Measurements from ENCODE around the gene ATP6V0E2.

The ATP6V0E2 gene

DNA sequence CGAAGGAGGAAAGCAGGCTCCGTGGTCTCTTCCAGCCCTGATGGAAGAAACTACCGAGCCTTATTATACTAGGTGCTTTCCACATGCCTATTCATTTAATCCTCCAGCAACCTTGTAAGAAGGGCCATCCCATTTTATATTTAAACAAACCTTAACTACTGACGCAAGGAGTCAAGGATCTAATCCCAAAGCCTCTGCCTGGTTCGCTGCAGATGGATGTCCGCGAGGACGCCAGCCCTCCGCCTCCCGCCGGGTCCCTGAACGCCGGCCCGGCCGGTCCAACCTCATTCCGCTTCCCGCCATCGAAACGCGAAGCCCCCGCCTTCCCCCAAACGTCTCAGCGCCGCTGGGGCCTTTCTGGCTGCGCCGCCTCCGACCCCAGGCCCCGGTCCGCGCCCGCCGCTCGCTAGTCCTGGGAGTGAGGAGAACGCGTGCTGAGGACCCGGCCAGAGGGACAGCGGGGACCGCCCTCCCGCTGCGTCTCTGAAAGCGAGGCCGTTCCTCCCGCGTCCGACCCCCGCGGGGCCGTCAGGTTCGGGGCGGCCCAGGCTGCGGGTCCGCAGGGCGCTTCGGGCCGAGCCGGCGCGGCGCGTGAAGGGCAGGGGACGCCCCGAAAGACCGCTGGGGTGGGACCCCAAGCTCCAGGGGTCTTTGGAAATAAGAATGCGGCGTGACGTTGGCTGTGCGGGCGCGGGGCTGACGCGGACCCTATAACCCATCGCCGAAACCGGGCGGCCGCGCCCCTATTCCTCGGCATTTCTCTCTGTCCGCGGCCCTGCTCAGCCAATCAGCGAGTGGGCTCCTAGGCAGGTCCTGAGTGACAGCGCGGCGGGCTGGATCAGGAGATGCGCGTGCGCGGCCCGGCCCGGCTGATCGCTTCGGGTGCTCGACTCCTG is at the start of gene ATP6V0E2:
Gene ATP6V0E2 (plus strand): TSS at position 896 of the 896 bp plus-strand sequence. CDS start 97 bp downstream, outside the sequence.
- no peaks in the 10 kb centered on the region for H3K4me1 ChIP-seq (ENCODE audit: insufficient read depth, poor library complexity, severe bottlenecking)
- peak within 1 kb of the TSS; percentile 83 for H3K4me3 ChIP-seq (ENCODE audit: severe bottlenecking)
- TF ChIP-seq CTCF (IDR thresholded peaks at IDR 0.05; ENCODE audit: poor library complexity, severe bottlenecking): no peak
- H3K27me3 ChIP-seq (ENCODE audit: insufficient read depth, poor library complexity, severe bottlenecking): no peaks in the 10 kb centered on the region
- H3K36me3 ChIP-seq (ENCODE audit: low read depth): no peaks in the 10 kb centered on the region
- peak; percentile 93 for ATAC-seq (ENCODE audit: low read depth)
- peak; percentile 95 for DNase-seq (ENCODE audit: low spot score)
- no peaks in the 10 kb centered on the region for H3K9me3 ChIP-seq (ENCODE audit: severe bottlenecking)
- H3K27ac ChIP-seq (ENCODE audit: poor library complexity, severe bottlenecking): peak within 1 kb of the TSS; percentile 49

GRCh38 chr7:149824301-149824741 is 49.4 kb upstream of the ATP6V0E2 start:
- Histone ChIP-seq H3K36me3 (ENCODE audit: low read depth) (no peaks in the 10 kb centered on the region), H3K4me1 (ENCODE audit: insufficient read depth, poor library complexity, severe bottlenecking) (no peaks in the 10 kb centered on the region), H3K27me3 (ENCODE audit: insufficient read depth, poor library complexity, severe bottlenecking) (no peaks in the 10 kb centered on the region), H3K4me3 (ENCODE audit: severe bottlenecking) (no peak overlapping the region), H3K27ac (ENCODE audit: poor library complexity, severe bottlenecking) (no peak overlapping the region), H3K9me3 (ENCODE audit: severe bottlenecking) (no peaks in the 10 kb centered on the region)
- TF ChIP-seq CTCF (IDR thresholded peaks at IDR 0.05; ENCODE audit: poor library complexity, severe bottlenecking): no peak
- peak; percentile 42 for DNase-seq (ENCODE audit: low spot score)
- ATAC-seq (ENCODE audit: low read depth): no peak

DNA sequence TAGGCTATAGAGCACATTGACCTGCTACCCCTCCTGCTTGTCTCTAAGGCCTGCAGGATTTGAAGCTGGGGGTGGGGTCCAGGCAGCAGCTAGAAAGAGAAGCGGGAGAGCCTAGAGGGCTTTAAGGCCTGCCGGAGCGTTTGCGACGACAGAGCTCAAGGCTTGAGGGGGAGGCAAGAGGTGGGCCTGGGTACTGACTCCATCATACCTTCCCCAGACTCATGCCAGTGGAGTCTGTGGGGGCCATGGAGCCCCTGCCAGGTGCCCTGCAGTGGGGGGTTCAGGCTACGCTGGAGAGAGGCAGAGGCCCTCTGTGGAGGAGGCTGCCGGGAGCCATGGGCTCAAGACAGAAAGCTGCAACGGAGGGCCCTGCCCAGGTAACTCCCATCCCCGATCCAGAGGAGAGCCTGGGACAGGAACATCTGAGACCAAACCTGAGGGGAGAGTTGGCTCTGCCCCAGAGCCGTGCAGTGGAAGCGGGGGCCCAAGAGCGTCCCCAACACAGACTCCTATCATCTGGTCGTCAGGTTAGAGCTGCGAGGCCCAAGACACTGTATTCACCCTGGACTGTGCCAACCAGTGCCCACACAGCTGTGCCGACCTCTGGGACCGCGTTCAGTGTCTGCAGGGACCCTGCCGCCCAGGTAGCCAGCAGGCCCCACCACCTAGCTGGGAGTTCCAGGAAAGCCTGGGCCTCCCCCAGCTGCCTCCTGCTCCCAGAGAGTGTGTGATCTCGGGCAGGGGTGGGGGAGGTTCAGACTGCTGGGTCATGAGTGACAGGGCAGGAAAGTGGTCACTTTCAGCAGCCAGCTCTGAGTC is 48.8 kb upstream of the ATP6V0E2 start:
- no peak overlapping the region for H3K27ac ChIP-seq (ENCODE audit: poor library complexity, severe bottlenecking)
- TF ChIP-seq CTCF (IDR thresholded peaks at IDR 0.05; ENCODE audit: poor library complexity, severe bottlenecking): no peak
- no peaks in the 10 kb centered on the region for H3K36me3 ChIP-seq (ENCODE audit: low read depth)
- no peaks in the 10 kb centered on the region for H3K9me3 ChIP-seq (ENCODE audit: severe bottlenecking)
- DNase-seq (ENCODE audit: low spot score): peak; percentile 51
- no peaks in the 10 kb centered on the region for H3K4me1 ChIP-seq (ENCODE audit: insufficient read depth, poor library complexity, severe bottlenecking)
- H3K27me3 ChIP-seq (ENCODE audit: insufficient read depth, poor library complexity, severe bottlenecking): no peaks in the 10 kb centered on the region
- no peak overlapping the region for H3K4me3 ChIP-seq (ENCODE audit: severe bottlenecking)
- no peak for ATAC-seq (ENCODE audit: low read depth)

- DNase-seq (ENCODE audit: low spot score): peak; percentile 53
- no peak for TF ChIP-seq CTCF (IDR thresholded peaks at IDR 0.05; ENCODE audit: poor library complexity, severe bottlenecking)
- H3K27me3 ChIP-seq (ENCODE audit: insufficient read depth, poor library complexity, severe bottlenecking): no peaks in the 10 kb centered on the region
Observed at GRCh38 chr7:149825567-149826343, 48.0 kb upstream of the ATP6V0E2 start.

More at GRCh38 chr7:149825567-149826343, 48.0 kb upstream of the ATP6V0E2 start:
- no peak for ATAC-seq (ENCODE audit: low read depth)
- no peak overlapping the region for H3K4me3 ChIP-seq (ENCODE audit: severe bottlenecking)
- H3K27ac ChIP-seq (ENCODE audit: poor library complexity, severe bottlenecking): no peak overlapping the region
- no peaks in the 10 kb centered on the region for H3K4me1 ChIP-seq (ENCODE audit: insufficient read depth, poor library complexity, severe bottlenecking)
- H3K36me3 ChIP-seq (ENCODE audit: low read depth): no peaks in the 10 kb centered on the region
- no peaks in the 10 kb centered on the region for H3K9me3 ChIP-seq (ENCODE audit: severe bottlenecking)

Measured in RWPE2 (cell line).